Measurements from ENCODE around the gene HNRNPM.

- TF ChIP-seq CTCF (IDR thresholded peaks at IDR 0.05): no peak
- TF ChIP-seq POLR2A (IDR thresholded peaks at IDR 0.05): no peak
These were observed 85.4 kb downstream of the HNRNPM start for GRCh38 chr19:8530061-8530679.

All from testis (tissue), 2 donors.